DOHH2 (cell line): ENCODE data around the gene TMC8.

Source experiments
- CTCF ChIP-seq: fragments of 200-600 bp; sonication (generic); IDR thresholded peaks from one replicate; pipeline ENCODE4 v1.5.1; 2014; ENCODE audit warnings: antibody characterized with exemption, mild to moderate bottlenecking, low read depth, low read length; ENCODE audit not compliant: poor library complexity, severe bottlenecking
- EZH2phosphoT487 ChIP-seq: fragments of 200-600 bp; sonication (generic); IDR thresholded peaks from 2 replicates; pipeline ENCODE4 v1.6.1; 2017; ENCODE audit warnings: borderline replicate concordance, mild to moderate bottlenecking, antibody characterized with exemption, low read length, moderate library complexity, mixed read lengths

GRCh38 chr17:78182504-78182903 lies 51.9 kb downstream of the TMC8 start:
- TF ChIP-seq CTCF (no peak), EZH2phosphoT487 (no peak)
